Esophagus muscularis mucosa (tissue), 3 donors: ENCODE results near the gene GALNT7.

Experiments used
- POLR2A ChIP-seq: fragments of 450-650 bp; IDR thresholded peaks from one replicate; pipeline ENCODE4 v1.6.1; 2017; ENCODE audit warnings: antibody characterized with exemption, moderate library complexity, mild to moderate bottlenecking, low read depth
- POLR2AphosphoS5 ChIP-seq, 2 donors: sonication (generic); formaldehyde crosslinking; IDR thresholded peaks; one replicate each; pipeline ENCODE4 v1.6.1; 2017; ENCODE audit warnings: antibody characterized with exemption in 2 of 2
- TF ChIP-seq, protein P1 (sequence below), 3 experiments: fragments of 200-600 bp in 2 of 3; fragments of 450-650 bp in 1 of 3; sonication (generic) in 2 of 3; IDR thresholded peaks; one replicate each; pipeline ENCODE4 v1.5.1; 2017 to 2019; ENCODE audit warnings: antibody characterized with exemption in 3 of 3, mild to moderate bottlenecking in 2 of 3, moderate library complexity in 1 of 3

DNA sequence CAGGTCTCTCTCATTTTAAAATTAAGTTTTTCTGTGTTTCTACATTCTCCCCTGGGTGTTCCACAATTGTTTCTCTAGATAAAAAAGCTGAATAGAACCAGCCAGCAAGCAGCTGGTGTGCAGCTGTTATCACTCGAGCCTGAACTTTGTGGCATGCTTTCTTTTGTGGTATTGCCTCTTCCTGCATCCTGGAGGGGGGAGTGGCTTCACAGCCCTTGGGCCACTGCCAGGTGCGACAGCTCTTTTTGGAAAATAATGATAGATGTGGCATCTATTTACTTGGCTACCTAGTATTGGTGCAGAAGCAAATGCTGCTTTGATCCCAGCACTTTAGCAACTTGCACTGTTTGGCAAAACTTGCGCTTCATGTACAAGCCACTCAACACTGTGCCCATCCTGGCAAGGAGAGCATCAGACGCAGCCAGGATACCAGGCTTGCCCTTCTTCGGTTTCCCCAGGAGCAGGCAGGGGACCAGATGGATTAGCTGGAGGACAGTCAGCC, 96.1 kb downstream of the GALNT7 start:
- no peak for TF ChIP-seq POLR2A
- TF ChIP-seq, protein P1, sequence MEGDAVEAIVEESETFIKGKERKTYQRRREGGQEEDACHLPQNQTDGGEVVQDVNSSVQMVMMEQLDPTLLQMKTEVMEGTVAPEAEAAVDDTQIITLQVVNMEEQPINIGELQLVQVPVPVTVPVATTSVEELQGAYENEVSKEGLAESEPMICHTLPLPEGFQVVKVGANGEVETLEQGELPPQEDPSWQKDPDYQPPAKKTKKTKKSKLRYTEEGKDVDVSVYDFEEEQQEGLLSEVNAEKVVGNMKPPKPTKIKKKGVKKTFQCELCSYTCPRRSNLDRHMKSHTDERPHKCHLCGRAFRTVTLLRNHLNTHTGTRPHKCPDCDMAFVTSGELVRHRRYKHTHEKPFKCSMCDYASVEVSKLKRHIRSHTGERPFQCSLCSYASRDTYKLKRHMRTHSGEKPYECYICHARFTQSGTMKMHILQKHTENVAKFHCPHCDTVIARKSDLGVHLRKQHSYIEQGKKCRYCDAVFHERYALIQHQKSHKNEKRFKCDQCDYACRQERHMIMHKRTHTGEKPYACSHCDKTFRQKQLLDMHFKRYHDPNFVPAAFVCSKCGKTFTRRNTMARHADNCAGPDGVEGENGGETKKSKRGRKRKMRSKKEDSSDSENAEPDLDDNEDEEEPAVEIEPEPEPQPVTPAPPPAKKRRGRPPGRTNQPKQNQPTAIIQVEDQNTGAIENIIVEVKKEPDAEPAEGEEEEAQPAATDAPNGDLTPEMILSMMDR (IDR thresholded peaks at IDR 0.05) = no peak
- no peak for TF ChIP-seq POLR2AphosphoS5 (IDR thresholded peaks at IDR 0.05)
